Activated T-cell treated with anti-CD3 and anti-CD28 coated beads for 4 hours (primary cell): ENCODE measurements around the gene SNUPN.
A peak's percentile ranks its signal among the peaks of the same experiment; 100 is the strongest.

Source experiments
- DNase-seq: peaks from one replicate; pipeline ENCODE4 v3.0.0-alpha.2; 2020

SNUPN gene

GRCh38 chr15:75625542-75626347 is at the start of gene SNUPN:
SNUPN (minus strand) TSS chr15:75625725; CDS start chr15:75621051, 4,674 bp downstream.
- peak; percentile 90 for DNase-seq

GRCh38 chr15:75674366-75674765 is 48.8 kb upstream of the SNUPN start:
- DNase-seq, result no peak

GRCh38 chr15:75673426-75674235 is 48.1 kb upstream of the SNUPN start:
- no peak for DNase-seq

- DNase-seq, result no peak
Measured at GRCh38 chr15:75672646-75673425, 47.3 kb upstream of the SNUPN start.

- DNase-seq, result no peak
Measured at GRCh38 chr15:75671730-75672602, 46.4 kb upstream of the SNUPN start.

- no peak for DNase-seq
Measured at GRCh38 chr15:75669879-75670212, 44.3 kb upstream of the SNUPN start.

- DNase-seq, result no peak
Measured at GRCh38 chr15:75669191-75669878, 43.8 kb upstream of the SNUPN start.

GRCh38 chr15:75666823-75667501 is 41.4 kb upstream of the SNUPN start:
- no peak for DNase-seq

- no peak for DNase-seq
Measured at GRCh38 chr15:75663931-75664421, 38.5 kb upstream of the SNUPN start.

- no peak for DNase-seq
Measured at GRCh38 chr15:75662823-75663519, 37.4 kb upstream of the SNUPN start.

- no peak for DNase-seq
Measured at GRCh38 chr15:75661756-75662140, 36.2 kb upstream of the SNUPN start.

- no peak for DNase-seq
Measured at GRCh38 chr15:75661100-75661755, 35.7 kb upstream of the SNUPN start.

- no peak for DNase-seq
Measured at GRCh38 chr15:75659928-75660645, 34.6 kb upstream of the SNUPN start.

- no peak for DNase-seq
Measured at GRCh38 chr15:75659141-75659771, 33.7 kb upstream of the SNUPN start.

GRCh38 chr15:75656813-75657212 is 31.3 kb upstream of the SNUPN start:
- DNase-seq, result no peak

GRCh38 chr15:75656331-75656730 is 30.8 kb upstream of the SNUPN start:
- DNase-seq, result no peak

- no peak for DNase-seq
Measured at GRCh38 chr15:75655931-75656330, 30.4 kb upstream of the SNUPN start.

GRCh38 chr15:75654201-75654907 is 28.8 kb upstream of the SNUPN start:
- DNase-seq, result no peak
